ENCODE measurements around the gene SFXN5.

Gene SFXN5

DNA sequence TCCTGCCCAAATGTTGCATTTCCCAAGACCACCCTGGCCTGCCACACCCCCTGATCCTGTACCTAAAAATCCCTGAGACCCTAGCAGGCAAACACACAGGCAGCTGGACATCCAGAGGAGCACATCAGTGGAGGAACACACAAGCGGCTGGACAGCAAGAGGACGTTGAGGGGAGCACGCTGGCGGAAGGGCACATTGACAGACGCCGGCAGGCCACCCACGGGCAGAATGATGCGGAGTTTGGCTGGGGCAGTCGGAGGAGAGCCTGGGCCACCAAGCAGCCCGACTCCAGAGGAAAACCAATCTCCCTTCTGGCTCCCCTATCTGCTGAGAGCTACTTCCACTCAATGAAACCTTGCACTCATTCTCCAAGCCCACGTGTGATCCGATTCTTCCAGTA is 106.5 kb downstream of the SFXN5 start:
- no peak overlapping the region for H3K4me3 ChIP-seq (ENCODE audit: low read depth, low read length)
- ChIA-PET CTCF (interaction anchor here (0.8 to 27.0 kb wide), 4 partner anchors 10 to 213 kb away, joined by 4 to 502 read pairs (median 24); partner anchors contain the start of gene SPR), POLR2A (no interaction called here)

DNA sequence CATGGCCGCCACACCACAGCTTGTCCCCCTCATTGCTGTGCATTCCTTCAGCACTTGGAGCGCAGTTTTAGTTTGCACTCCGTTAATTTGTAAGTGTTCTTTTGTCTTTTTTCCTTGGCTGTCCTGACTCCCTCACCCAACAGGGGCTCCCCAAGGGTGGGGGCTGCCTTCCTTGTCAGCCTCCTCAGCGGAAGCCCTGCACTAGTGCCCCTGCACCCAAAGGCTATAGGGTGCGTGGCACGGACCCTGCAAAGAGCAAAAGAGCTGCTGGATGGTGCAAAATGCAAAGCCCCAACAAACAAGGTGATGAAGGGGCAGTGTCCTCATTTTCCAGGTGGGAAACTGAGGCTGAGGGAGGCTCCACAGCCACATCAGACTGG is 107.4 kb downstream of the SFXN5 start:
- ChIA-PET CTCF (interaction anchor here (6.8 to 27.0 kb wide), 2 partner anchors 11 to 70 kb away, joined by 40 to 502 read pairs; no protein-coding TSS in a partner anchor), POLR2A (interaction anchor here (1.0 kb wide), 1 partner anchor 16 kb away, joined by 4 read pairs; no protein-coding TSS in a partner anchor)
- no peak for DNase-seq (ENCODE audit: low read depth, low spot score)
- no peak overlapping the region for H3K4me3 ChIP-seq (ENCODE audit: low read depth, low read length)
- TF ChIP-seq, protein P1, sequence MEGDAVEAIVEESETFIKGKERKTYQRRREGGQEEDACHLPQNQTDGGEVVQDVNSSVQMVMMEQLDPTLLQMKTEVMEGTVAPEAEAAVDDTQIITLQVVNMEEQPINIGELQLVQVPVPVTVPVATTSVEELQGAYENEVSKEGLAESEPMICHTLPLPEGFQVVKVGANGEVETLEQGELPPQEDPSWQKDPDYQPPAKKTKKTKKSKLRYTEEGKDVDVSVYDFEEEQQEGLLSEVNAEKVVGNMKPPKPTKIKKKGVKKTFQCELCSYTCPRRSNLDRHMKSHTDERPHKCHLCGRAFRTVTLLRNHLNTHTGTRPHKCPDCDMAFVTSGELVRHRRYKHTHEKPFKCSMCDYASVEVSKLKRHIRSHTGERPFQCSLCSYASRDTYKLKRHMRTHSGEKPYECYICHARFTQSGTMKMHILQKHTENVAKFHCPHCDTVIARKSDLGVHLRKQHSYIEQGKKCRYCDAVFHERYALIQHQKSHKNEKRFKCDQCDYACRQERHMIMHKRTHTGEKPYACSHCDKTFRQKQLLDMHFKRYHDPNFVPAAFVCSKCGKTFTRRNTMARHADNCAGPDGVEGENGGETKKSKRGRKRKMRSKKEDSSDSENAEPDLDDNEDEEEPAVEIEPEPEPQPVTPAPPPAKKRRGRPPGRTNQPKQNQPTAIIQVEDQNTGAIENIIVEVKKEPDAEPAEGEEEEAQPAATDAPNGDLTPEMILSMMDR (IDR thresholded peaks at IDR 0.05; ENCODE audit: insufficient read depth, low read length, missing control alignments): no peak

More for the DNA sequence above, 106.5 kb downstream of the SFXN5 start:
- TF ChIP-seq, protein P1 (IDR thresholded peaks at IDR 0.05; ENCODE audit: insufficient read depth, low read length, missing control alignments): no peak
- no peak for DNase-seq (ENCODE audit: low read depth, low spot score)

DNA sequence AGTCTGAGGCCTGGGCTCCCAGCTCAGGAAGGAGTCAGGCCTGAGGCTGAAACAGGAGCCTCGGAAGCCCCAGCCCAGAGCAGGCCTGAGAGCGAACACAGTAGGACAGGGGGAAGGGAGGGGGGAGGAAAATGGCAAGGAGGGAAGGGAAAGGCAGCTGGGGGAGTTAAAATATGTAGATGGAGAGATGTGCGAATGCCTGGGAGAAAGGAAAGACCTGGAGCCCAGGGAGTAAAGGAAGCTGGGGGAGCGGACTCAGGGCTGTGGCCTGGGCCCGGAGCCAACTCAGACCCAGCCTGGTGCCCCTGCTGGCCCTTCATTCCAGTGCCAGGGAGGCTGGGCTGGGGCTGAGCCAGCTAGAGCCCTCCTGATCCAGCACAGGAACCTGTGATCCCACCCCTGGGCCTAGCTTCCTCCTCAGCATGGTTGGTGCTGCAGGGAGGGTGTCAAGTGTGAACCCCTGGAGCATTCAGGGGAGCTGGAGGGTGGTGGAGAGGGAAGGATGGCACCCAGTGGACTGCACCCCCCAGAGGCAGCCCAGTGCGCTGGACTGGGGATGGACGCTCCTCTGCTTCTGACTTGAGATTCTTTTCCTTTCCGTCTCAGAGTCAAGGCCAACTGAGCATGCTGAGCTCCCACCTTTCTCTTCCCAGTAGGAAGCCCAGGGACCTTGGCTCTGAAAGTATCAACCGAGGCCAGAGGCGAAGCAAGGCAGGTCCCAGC is 107.9 kb downstream of the SFXN5 start:
- H3K4me3 ChIP-seq (ENCODE audit: low read depth, low read length): no peak overlapping the region
- TF ChIP-seq, protein P1 (IDR thresholded peaks at IDR 0.05; ENCODE audit: insufficient read depth, low read length, missing control alignments): no peak
- ChIA-PET CTCF (interaction anchor here (1.6 to 27.0 kb wide), 3 partner anchors 9 to 69 kb away, joined by 4 to 502 read pairs (median 40); no protein-coding TSS in a partner anchor), POLR2A (interaction anchor here (1.0 kb wide), 1 partner anchor 17 kb away, joined by 4 read pairs; no protein-coding TSS in a partner anchor)
- no peak for DNase-seq (ENCODE audit: low read depth, low spot score)

DNA sequence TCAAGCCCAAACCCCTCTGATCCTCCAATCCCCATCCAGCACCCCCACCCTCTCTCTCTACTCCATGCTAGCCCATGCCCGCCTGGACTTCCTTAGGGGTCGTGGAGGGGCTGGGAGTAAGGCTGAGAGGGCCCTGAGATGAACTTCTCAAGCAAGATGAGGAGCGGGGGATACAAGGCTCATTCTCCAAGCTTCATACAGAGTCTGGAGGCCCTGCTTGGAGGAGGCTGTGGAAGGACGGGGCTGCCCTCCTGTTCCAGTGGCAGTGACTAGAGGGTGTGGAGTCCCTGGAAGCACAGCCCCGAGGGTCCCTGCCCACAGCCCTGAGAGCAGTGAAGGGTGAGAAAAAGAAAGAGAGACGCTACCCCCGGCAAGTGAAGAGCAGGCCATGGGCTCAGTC is 108.6 kb downstream of the SFXN5 start:
- CTCF ChIA-PET: interaction anchor here (1.6 to 27.0 kb wide), 3 partner anchors 9 to 69 kb away, joined by 4 to 502 read pairs (median 40); no protein-coding TSS in a partner anchor
- TF ChIP-seq, protein P1 (IDR thresholded peaks at IDR 0.05; ENCODE audit: insufficient read depth, low read length, missing control alignments): no peak
- H3K4me3 ChIP-seq (ENCODE audit: low read depth, low read length): no peak overlapping the region
- POLR2A ChIA-PET: interaction anchor here (0.8 kb wide), 1 partner anchor 22 kb away, joined by 3 read pairs; no protein-coding TSS in a partner anchor
- DNase-seq (ENCODE audit: low read depth, low spot score): no peak

DNA sequence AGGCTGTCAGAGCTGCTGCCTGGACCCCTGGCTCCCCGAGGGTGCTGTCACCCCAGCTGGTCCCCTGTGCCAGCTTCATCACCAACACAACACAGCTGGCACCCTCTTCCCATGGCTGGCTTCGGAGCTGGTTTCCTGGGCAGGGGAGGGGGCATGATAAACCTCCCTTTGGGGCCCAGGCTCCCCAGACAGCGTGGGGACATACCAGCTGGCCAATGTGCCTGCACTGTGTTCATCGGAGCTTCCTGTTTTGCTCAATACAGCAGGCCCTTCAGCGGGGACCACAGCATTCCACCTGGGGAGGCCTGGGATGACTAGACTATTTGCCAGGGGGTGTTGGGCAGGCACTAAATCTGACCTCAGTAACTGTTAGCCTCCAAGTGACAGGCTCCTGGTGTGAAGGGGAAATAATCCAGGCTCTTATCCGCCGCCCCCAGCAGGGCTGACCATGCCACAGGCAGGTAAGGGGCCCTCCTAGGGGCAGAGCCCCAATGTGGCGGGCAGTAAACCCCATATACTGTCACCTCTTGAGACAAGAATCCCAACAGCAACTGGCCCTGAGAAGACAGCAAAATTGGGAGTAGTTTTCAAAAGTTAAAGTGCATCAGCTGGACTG is 109.6 kb downstream of the SFXN5 start:
- ChIA-PET POLR2A (interaction anchor here (0.8 kb wide), 1 partner anchor 21 kb away, joined by 3 read pairs; no protein-coding TSS in a partner anchor), CTCF (interaction anchor here (1.0 to 6.8 kb wide), 4 partner anchors 10 to 215 kb away, joined by 4 to 40 read pairs (median 8); no protein-coding TSS in a partner anchor)
- no peak for DNase-seq (ENCODE audit: low read depth, low spot score)
- TF ChIP-seq, protein P1 (IDR thresholded peaks at IDR 0.05; ENCODE audit: insufficient read depth, low read length, missing control alignments): no peak
- no peak overlapping the region for H3K4me3 ChIP-seq (ENCODE audit: low read depth, low read length)

All from AG04449 (cell line).